Cardiac septum (tissue), 1 donor: Measurements from ENCODE around the gene APAF1. TPM values are rescaled to one million over a fixed set of nuclear protein-coding genes. Genes with fewer than 3 reads are reported as not detected.
"Not testable (repeated sequence)": the region's sequence is repeated elsewhere in the genome, so short reads cannot be mapped to it uniquely, and the experiment has no call there.

ENCODE experiments used
- DNase-seq: peaks from one replicate; pipeline ENCODE4 v3.0.0-alpha.2; 2020; ENCODE audit warnings: low spot score
- intact Hi-C: fragments of 100-400 bp; cut with DNase I; formaldehyde crosslinking; loops from one replicate; pipeline ENCODE4 v1.14.0; 2022
- long read RNA-seq: library from polyadenylated mRNA; unstranded; transcript quantifications from one replicate; pipeline ENCODE4 v2.0.0, GENCODE V29; 2021
- total RNA-seq: library from RNA; stranded (reverse); fragmentation: NEBNext Ultra II Directional; extraction: Animal tissue kit (Norgen Biotek cat#: 25700); gene quantifications from one replicate; pipeline ENCODE4 v1.2.1, GENCODE V29; 2021
- donor health status: DM: no; HTN: no; CAD: no.

The APAF1 gene, protein sequence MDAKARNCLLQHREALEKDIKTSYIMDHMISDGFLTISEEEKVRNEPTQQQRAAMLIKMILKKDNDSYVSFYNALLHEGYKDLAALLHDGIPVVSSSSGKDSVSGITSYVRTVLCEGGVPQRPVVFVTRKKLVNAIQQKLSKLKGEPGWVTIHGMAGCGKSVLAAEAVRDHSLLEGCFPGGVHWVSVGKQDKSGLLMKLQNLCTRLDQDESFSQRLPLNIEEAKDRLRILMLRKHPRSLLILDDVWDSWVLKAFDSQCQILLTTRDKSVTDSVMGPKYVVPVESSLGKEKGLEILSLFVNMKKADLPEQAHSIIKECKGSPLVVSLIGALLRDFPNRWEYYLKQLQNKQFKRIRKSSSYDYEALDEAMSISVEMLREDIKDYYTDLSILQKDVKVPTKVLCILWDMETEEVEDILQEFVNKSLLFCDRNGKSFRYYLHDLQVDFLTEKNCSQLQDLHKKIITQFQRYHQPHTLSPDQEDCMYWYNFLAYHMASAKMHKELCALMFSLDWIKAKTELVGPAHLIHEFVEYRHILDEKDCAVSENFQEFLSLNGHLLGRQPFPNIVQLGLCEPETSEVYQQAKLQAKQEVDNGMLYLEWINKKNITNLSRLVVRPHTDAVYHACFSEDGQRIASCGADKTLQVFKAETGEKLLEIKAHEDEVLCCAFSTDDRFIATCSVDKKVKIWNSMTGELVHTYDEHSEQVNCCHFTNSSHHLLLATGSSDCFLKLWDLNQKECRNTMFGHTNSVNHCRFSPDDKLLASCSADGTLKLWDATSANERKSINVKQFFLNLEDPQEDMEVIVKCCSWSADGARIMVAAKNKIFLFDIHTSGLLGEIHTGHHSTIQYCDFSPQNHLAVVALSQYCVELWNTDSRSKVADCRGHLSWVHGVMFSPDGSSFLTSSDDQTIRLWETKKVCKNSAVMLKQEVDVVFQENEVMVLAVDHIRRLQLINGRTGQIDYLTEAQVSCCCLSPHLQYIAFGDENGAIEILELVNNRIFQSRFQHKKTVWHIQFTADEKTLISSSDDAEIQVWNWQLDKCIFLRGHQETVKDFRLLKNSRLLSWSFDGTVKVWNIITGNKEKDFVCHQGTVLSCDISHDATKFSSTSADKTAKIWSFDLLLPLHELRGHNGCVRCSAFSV (N-terminal part only)
- 5.1 TPM for total RNA-seq
- long read RNA-seq, partial matches to known transcripts = 1 of 1 reads
- long read RNA-seq, other reads (novel, unspliced or antisense) = 0 of 1 reads

DNA sequence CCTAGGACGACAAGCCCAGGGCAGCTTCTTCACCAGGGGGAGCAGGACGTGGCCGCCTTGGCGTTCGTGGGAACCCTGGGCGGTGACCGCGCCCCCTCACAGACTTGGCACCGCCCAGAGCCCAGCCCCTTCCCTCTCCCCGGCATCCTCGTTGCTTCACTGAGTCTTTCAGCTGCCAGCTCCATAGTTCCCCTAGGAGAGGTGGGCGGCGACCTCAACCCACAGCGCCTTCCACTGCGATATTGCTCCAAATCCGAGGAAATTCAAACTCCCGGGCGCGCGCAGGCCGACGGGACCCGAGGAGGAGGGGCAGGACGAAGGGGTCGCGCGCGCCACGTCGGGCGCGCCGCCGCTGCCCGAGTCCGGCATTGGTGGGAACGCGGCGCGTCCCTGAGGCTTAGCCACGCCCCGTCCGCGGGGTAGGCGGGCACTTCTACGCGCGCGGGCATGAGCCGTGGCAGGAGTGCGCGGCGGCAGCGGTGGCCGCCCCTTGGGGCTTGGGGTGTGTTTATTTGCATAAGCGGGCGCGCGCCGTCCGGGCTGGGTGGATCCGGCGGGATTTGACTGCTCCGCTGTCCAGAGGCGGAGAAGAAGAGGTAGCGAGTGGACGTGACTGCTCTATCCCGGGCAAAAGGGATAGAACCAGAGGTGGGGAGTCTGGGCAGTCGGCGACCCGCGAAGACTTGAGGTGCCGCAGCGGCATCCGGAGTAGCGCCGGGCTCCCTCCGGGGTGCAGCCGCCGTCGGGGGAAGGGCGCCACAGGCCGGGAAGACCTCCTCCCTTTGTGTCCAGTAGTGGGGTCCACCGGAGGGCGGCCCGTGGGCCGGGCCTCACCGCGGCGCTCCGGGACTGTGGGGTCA, at the start of gene APAF1, which contains the start of gene IKBIP:
Gene APAF1, plus strand, starts transcription at position 579 of the 860 bp plus-strand sequence. CDS start 3,070 bp downstream, outside the sequence.
Gene IKBIP, minus strand, starts transcription at position 77 of the 860 bp plus-strand sequence. CDS start 87 bp downstream, outside the sequence.
- intact Hi-C loops = loop anchor here (1.0 to 10.0 kb wide), 2 partner anchors 52 to 130 kb away; partner anchors contain the start of genes SLC25A3 and TMPO

DNA sequence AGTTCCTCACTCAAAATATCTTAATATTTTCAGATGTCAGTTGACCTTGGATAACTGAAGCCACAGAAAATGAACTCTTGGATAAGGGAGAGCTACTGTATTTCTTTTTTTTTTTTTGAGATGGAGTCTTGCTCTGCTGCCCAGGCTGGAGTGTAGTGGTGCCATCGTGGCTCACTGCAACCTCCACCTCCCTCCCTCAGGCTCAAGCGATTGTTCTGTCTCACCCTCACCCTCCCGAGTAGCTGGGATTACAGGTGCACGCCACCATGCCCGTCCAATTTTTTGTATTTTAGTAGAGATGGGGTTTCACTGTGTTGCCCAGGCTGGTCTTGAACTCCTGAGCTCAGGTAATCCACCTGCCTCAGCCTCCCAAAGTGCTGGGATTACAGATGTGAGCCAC, 47.8 kb upstream of the APAF1 start:
- DNase-seq, intact Hi-C loops: not testable (repeated sequence)

More for the DNA sequence above, at the start of gene APAF1, which contains the start of gene IKBIP:
- DNase-seq = peak; percentile 99

DNA sequence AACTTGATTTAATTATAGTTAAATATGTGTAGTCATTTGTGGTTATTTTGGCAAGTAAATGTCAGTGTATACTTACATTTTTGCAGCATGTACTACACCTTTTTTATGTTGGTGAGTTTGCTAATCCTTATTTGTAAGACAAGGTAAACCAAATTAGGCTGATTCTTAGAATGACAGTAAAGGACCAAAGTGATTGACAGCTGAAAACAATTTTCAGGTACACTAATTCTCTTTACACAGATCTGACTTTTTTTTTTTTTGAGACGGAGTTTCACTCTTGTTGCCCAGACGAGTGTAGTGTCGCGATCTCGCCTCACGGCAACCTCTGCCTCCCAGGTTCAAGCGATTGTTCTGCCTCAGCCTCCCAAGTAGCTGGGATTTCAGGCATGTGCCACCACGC, 43.2 kb upstream of the APAF1 start:
- no peak for DNase-seq
- intact Hi-C loops = no loop called here

DNA sequence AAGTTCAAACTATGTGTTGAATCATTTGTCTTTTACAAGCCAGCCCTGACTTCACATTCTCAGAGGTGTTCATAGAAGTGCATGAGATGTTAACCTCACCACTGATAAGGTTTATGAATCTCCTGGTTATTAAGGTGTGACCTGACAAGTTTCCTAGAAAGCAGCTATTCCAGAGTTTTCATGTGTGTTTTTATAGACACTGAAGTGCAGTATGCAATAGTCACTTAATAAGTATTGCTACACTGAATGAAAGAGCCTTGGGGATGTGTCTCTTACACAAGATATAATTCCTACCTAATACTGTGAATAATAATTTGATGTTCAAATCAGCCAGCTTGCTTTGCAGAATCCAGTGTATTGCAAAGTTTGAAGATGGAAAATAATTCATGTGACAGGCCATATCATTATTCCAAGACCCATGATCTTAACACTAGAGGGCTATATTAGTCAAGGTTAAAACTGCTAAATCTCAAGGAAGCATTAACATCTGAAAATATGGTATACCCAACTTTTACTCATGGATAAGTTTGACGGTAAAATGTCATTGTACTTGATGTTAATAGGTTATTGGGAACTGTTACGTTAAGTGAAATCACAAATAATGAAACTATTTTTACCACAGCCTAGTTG, 38.6 kb upstream of the APAF1 start:
- intact Hi-C loops = no loop called here
- no peak for DNase-seq

DNA sequence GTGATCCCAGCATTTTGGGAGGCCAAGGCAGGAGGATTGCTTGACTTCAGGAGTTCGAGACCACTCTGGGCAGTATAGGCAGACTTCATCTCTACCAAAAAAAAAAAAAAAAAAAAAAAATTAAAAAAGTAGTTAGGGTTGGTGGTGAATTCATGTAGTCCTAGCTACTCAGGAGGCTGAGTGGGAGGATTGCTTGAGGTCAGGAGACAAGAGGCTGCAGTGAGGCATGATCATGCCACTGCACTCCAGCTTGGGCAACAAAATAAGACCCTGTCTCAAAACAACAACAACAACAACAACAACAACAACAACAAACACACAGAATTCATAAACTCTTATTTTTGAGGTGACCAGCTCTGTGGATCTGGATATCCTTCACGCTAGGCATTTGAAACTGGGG, 34.5 kb upstream of the APAF1 start:
- no peak for DNase-seq
- intact Hi-C loops = no loop called here

DNA sequence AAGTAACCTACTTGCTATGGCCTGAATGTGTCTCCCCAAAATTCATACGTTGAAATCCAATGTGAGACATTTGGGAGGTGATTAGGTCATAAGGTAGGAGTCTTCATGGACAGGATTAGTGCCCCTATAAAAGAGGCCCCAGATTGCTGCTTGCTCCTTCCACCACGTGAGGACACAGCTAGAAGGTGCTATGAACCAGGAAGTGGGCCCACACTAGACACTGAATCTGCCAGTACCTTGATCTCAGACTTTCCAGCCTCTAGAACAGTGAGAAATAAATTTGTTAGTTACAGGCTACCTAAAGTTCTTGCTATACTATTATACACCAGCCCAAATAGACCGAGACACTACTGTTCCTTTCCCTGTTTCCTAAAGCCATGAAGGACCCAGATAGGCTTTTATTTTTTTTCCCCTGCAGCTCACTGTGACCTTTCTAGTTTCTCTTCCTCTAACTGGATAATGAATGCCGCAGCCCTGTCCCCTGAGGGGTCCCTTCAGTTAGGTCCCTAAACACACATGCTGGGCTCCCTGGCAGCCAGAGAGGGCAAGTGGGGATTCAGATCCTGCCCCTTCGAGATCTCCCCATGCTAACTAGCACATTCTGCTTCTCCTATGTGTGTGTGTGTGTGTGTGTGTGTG, 32.3 kb upstream of the APAF1 start:
- no peak for DNase-seq
- intact Hi-C loops = no loop called here

DNA sequence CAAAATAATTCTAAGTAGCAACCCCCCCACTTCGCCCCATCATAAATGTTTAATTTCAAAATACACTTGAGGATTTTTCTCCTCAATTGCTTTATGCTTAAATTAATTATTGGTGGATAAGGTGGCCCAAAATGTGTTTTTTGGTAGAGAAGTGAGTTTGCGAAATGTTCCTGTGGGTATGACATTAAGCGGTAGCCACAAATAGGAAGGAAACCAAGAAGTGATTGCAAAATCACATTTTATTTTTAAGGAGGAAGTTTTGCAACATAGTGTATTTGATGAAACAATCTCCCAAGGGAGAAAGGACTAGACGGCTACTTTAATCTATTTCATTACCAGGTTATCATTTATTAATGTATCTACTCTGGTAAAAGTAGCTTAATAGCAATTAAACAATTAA, 26.1 kb upstream of the APAF1 start:
- no peak for DNase-seq
- intact Hi-C loops = no loop called here

DNA sequence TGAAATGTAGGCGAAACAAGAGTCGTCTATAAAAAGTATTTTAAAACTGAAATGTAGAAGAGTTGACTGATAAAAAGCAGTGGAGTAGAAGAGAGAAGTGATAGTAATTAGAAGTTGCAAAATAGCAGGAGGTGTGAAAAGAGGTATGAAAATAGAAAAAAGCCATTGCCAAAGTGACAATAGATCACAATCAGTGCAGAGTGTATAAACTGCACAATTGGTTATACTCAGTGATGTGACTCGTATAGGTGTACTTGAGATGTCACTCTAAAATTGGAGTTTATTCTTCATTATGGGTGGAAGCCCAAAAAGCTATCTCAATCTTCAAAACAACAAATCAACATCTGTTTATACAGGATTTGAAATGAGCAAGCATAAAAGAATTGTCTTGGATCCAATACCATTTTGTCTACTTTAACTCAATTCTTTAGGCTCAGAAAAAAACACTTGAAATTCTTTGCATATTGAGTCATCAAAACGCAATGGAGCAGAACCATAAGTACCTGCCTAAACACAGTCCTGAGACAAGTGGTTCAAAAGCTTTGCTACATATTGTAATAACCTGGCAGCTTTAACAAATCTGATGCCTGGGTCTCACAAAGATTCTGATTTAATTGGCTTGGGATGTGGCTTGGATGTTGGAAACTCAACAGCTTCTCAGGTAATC, 9.3 kb upstream of the APAF1 start:
- intact Hi-C loops = no loop called here
- no peak for DNase-seq

DNA sequence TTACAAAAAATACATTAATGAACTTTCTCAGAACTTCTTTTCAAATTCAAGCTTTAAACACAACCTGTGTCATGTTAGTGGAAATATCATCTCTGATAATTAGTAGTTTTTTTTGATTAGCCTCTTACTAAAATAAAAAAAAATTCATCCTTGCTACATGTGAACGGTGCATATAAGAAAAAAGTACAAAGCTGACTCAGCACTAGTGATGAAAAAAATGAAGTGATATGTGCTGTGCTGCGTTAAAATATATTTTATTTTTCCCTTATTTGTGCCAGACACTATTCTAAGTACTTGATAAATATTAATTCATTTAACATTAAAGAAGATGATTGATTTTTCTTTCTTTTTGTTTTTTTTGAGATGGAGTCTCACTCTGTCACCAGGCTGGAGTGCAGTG, 8.0 kb upstream of the APAF1 start:
- intact Hi-C loops = no loop called here
- no peak for DNase-seq

DNA sequence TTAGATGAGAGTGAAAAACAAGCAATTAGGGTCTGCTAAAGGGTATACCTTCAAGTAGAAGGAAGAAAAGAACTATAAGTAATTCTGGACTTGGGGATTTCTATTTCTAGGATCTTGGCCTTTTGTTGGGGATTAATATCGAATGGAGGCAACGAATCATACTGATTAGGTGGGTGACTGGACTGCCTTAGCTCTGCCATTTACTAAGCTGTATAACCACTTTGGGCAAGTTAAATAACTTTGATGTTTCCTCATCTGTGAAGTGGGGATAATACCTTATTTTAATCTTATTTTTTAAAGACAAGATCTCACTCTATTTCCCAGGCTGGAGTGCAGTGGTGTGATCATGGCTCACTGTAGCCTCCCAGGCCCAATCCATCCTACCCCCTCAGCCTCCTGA, 7.1 kb upstream of the APAF1 start:
- intact Hi-C loops = no loop called here
- DNase-seq = no peak

DNA sequence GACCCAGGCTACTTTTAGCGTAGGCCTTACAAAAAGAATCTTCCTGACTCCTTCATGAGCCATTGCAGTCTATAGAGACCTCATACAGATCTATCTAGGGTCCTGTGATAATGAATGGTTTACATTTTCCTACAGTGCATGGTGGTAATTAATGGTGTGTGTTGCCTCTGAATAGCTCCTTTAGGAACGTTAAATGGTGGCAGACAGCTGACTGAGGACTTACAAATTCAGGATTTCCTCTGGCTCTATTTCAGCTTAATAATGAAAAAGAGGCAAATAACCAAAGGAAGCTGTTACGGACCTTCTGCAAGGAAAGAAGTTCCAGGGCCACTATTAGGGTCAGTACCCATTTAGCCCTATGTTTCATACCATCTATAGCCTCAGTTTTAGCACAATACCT, 5.6 kb upstream of the APAF1 start:
- DNase-seq = no peak
- intact Hi-C loops = no loop called here

DNA sequence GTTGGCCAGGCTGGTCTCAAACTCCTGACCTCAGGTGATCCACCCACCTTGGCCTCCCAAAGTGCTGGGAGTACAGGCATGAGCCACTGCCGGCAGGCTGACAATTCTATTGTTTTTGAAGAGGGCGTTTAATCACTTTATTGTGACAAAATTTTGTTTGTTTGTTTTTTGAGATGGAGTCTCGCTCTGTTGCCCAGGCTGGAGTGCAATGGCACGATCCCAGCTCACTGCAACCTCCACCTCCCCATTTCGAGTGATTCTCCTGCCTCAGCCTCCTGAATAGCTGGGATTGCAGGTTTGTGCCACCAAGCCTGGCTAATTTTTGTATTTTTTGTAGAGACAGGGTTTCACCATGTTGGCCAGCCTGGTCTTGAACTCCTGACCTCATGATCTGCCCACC, 2.3 kb upstream of the APAF1 start:
- intact Hi-C loops = loop anchor here (10.0 kb wide), 1 partner anchor 128 kb away; the partner anchor contains the start of gene TMPO
- DNase-seq = not testable (repeated sequence)

DNA sequence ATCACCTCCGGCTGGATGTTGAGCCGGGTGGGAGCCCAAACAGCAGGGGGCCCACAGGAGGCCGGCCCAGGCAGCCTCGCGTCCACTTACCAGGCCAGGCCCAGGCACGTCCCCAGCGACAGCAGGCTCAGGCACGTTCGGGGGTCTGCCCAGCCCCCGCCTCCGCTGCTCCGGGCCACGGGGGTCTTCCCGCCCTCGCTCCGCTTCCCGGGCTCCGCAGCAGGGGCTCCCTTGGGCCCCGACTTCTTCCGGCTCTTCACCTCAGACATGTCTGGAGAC, 718 bp upstream of the APAF1 start:
- intact Hi-C loops = loop anchor here (10.0 kb wide), 1 partner anchor 130 kb away; the partner anchor contains the start of gene TMPO
- no peak for DNase-seq

DNA sequence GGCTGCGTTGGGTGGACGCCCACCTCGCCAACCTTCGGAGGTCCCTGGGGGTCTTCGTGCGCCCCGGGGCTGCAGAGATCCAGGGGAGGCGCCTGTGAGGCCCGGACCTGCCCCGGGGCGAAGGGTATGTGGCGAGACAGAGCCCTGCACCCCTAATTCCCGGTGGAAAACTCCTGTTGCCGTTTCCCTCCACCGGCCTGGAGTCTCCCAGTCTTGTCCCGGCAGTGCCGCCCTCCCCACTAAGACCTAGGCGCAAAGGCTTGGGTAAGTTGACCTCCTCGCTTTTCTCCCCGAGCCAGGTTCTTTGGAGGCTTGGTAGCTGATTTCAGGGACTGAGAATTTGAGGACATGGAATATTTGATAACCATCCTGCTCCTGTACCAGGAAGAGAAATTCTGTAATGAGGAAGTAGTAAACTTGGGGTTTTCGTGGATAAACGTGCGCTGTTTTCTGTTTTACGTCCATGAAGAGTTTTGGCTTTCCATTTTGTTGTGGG, 530 bp downstream of the APAF1 start:
- no peak for DNase-seq
- intact Hi-C loops = loop anchor here (1.0 to 10.0 kb wide), 2 partner anchors 52 to 131 kb away; partner anchors contain the start of genes SLC25A3 and TMPO

DNA sequence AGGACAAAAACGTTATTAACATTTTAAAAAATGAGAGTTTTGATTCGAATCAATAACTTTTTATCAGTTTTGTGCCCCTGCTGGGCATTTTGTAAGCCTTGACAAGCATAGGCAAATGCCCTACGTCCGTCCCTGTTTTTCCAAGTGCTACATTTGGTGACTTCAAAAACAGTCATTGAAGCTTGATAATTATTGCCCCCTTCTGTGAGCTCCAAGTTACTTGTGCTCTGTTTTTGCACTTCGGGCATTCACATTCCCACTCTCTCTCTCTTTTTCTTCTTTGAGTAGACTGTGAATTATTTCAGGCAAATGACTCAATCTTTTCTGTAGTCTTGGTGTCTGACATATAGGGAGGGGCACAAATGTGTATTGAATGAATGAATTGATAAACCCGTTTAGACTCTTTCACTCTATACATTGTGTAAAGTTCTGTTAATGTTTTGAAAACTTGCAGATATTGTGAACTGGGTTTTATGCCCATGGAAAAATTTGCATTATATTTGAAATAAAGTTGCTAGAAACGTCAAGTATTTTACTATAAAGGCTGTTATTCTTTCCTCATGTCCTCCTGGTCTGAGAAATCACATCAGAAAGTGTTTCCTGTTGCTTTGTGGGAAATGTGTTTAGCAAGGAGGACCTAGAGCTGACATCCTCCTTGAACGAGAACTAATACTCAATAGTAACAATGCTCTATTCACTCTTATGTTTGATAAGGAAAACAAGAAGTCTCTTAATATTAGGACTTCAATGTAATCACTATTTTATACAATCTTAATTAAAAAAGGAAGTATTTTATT, 1.4 kb downstream of the APAF1 start:
- no peak for DNase-seq
- intact Hi-C loops = loop anchor here (10.0 kb wide), 1 partner anchor 132 kb away; the partner anchor contains the start of gene TMPO

DNA sequence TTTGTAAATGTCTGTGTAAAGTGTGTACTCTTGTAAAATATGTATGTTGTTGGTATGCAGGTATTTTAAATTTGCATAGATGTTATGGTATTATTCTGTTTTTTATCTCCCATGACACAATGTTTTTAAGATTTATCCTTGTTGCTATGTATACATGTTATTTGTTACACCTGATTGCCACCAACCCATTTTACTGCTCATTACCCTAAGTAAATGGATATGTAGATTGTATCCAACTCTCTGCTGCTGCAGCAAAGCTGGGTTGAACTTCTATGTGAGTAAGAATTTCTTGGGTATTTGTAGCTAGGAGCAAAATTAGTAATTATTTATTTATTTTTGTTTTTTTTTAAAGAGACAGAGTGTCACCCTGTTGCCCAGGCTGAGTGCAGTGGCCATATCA, 6.2 kb downstream of the APAF1 start:
- intact Hi-C loops = loop anchor here (5.0 kb wide), 1 partner anchor 84 kb away; no protein-coding TSS in a partner anchor
- no peak for DNase-seq
